ENCODE data around the gene ANKS1B.

DNA sequence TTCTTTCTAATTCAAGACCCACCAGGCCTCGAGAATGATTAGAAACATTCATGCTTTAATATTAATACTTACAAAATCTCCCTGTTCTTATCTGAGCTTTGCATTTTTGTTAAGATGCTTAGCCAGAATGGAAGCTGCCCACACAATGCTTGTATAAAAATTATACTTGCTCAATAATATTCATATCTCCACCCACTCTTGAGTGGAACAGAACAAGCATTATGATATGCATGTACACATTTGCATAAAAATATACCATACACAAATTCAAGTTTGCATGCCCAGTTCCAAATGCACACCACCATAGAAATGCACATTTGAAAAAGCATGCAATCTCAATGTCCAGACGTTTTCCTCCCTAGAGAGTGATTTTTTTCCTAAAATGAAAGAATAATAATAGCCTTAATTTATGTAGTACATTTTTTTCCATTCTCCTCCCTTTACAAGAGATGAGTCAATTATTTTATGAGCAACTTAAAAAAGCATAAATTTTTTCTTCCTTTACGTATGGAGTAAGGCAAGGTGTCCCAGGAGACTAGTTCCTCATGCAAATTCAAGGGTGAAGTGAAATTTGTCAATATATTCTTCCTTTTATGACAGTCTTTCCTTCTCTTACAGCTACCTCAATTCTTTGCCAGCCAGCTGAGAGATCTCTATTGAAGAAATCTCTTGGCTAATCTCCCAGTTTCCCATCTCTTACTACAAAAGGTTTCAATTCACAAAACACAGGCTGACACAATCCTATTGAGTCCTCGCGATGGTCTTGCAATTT is 650.3 kb downstream of the ANKS1B start:
- TF ChIP-seq, protein P1, sequence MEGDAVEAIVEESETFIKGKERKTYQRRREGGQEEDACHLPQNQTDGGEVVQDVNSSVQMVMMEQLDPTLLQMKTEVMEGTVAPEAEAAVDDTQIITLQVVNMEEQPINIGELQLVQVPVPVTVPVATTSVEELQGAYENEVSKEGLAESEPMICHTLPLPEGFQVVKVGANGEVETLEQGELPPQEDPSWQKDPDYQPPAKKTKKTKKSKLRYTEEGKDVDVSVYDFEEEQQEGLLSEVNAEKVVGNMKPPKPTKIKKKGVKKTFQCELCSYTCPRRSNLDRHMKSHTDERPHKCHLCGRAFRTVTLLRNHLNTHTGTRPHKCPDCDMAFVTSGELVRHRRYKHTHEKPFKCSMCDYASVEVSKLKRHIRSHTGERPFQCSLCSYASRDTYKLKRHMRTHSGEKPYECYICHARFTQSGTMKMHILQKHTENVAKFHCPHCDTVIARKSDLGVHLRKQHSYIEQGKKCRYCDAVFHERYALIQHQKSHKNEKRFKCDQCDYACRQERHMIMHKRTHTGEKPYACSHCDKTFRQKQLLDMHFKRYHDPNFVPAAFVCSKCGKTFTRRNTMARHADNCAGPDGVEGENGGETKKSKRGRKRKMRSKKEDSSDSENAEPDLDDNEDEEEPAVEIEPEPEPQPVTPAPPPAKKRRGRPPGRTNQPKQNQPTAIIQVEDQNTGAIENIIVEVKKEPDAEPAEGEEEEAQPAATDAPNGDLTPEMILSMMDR (IDR thresholded peaks at IDR 0.05) = no peak
- TF ChIP-seq POLR2A (IDR thresholded peaks at IDR 0.05) = no peak

All from Peyer's patch (tissue), 4 donors.